Measurements from ENCODE around the gene ARL6IP5. TPM values are rescaled to one million over a fixed set of nuclear protein-coding genes. Genes with fewer than 3 reads are reported as not detected.

ARL6IP5 gene
- total RNA-seq, 1 experiment from 2014 or later: 30.0 TPM

GRCh38 chr3:69088063-69088462 is 3.3 kb downstream of the ARL6IP5 start:
- no peak overlapping the region for H3K4me3 ChIP-seq (replicated peaks in 1 of 2; ENCODE audit: low read depth in 1 of 2, low read length in 2 of 2)
- TF ChIP-seq ZFX (IDR thresholded peaks at IDR 0.05) (no peak), JUND (IDR thresholded peaks at IDR 0.05) (0 out of 2 replicates have a peak, but pooled peaks have one; percentile 19)
- no peaks in the 10 kb centered on the region for H3K36me3 ChIP-seq (ENCODE audit: control insufficient read depth in 1 of 2, insufficient read depth in 2 of 2, low read length in 2 of 2)
- DNase-seq (ENCODE audit: low read depth, low spot score) (no peak), ATAC-seq (no peak)
- no peaks in the 10 kb centered on the region for H4K20me1 ChIP-seq (ENCODE audit: insufficient read depth)
- H3K79me2 ChIP-seq (ENCODE audit: insufficient read depth, low read length): peaks cover 38% of the 10 kb centered on the region
- no peak overlapping the region for H3K27ac ChIP-seq (ENCODE audit: low read depth, low read length)
- CTCF ChIA-PET: no interaction called here
- H3K9ac ChIP-seq (ENCODE audit: low read length): no peak overlapping the region
- H3K27me3 ChIP-seq (ENCODE audit: insufficient read depth, low read length): no peaks in the 10 kb centered on the region
- H3K9me2 ChIP-seq (ENCODE audit: insufficient read depth): no peaks in the 10 kb centered on the region
- H2AFZ ChIP-seq (ENCODE audit: low read depth, low read length, poor library complexity, severe bottlenecking): no peak overlapping the region
- POLR2A ChIA-PET: no interaction called here
- no peaks in the 10 kb centered on the region for H3K9me3 ChIP-seq (ENCODE audit: control insufficient read depth in 1 of 2, insufficient read depth in 1 of 2, low read depth in 1 of 2, low read length in 2 of 2)
- H3K4me2 ChIP-seq (ENCODE audit: low read length): peak overlapping the region; percentile 38
- intact Hi-C loops (cut with micrococcal nuclease): no loop called here
- peaks cover 18 to 62% of the 10 kb centered on the region in 2 experiments for H3K4me1 ChIP-seq (ENCODE audit: control insufficient read depth in 1 of 2, insufficient read depth in 2 of 2, low read length in 2 of 2)
- RAD21 ChIA-PET (ENCODE audit: low non-redundant PET in 1 of 2, low total read pairs in 2 of 2, uncharacterized antibody in 2 of 2, unreplicated experiment in 2 of 2): no interaction called here
- no TSS peak for BruUV-seq (replicated peaks)

GRCh38 chr3:69090021-69090420 is 5.3 kb downstream of the ARL6IP5 start:
- CTCF ChIA-PET: no interaction called here
- Histone ChIP-seq H3K4me2 (ENCODE audit: low read length) (peak overlapping the region; percentile 42), H2AFZ (ENCODE audit: low read depth, low read length, poor library complexity, severe bottlenecking) (no peak overlapping the region), H3K4me3 (replicated peaks in 1 of 2; ENCODE audit: low read depth in 1 of 2, low read length in 2 of 2) (no peak overlapping the region), H3K27ac (ENCODE audit: low read depth, low read length) (no peak overlapping the region), H3K4me1 (ENCODE audit: control insufficient read depth in 1 of 2, insufficient read depth in 2 of 2, low read length in 2 of 2) (peaks cover 18 to 48% of the 10 kb centered on the region in 2 experiments), H4K20me1 (ENCODE audit: insufficient read depth) (no peaks in the 10 kb centered on the region), H3K9me3 (ENCODE audit: control insufficient read depth in 1 of 2, insufficient read depth in 1 of 2, low read depth in 1 of 2, low read length in 2 of 2) (no peaks in the 10 kb centered on the region), H3K27me3 (ENCODE audit: insufficient read depth, low read length) (no peaks in the 10 kb centered on the region), H3K9ac (ENCODE audit: low read length) (no peak overlapping the region), H3K79me2 (ENCODE audit: insufficient read depth, low read length) (peaks cover 37% of the 10 kb centered on the region), H3K9me2 (ENCODE audit: insufficient read depth) (no peaks in the 10 kb centered on the region), H3K36me3 (ENCODE audit: control insufficient read depth in 1 of 2, insufficient read depth in 2 of 2, low read length in 2 of 2) (no peaks in the 10 kb centered on the region)
- no TSS peak for BruUV-seq (replicated peaks)
- DNase-seq (ENCODE audit: low read depth, low spot score): no peak
- POLR2A ChIA-PET: no interaction called here
- RAD21 ChIA-PET (ENCODE audit: low non-redundant PET in 1 of 2, low total read pairs in 2 of 2, uncharacterized antibody in 2 of 2, unreplicated experiment in 2 of 2): no interaction called here
- intact Hi-C loops (cut with micrococcal nuclease): no loop called here
- ATAC-seq: no peak
- no peak for TF ChIP-seq ZFX (IDR thresholded peaks at IDR 0.05)
- no peak for TF ChIP-seq TCF7L2 (IDR thresholded peaks at IDR 0.05; ENCODE audit: borderline replicate concordance, extremely low read depth, insufficient read depth, insufficient read length)
- no peak for TF ChIP-seq POLR2AphosphoS5 (IDR thresholded peaks at IDR 0.05; ENCODE audit: low read depth, low read length)
- no peak for TF ChIP-seq YY1 (IDR thresholded peaks at IDR 0.05; ENCODE audit: extremely low read depth, insufficient replicate concordance, low read depth, low read length)
- peak; percentile 58 for TF ChIP-seq FOSL1 (IDR thresholded peaks at IDR 0.05; ENCODE audit: low read depth)
- peak; percentile 35; the same call in 1 of the 2 replicates for TF ChIP-seq CEBPB (IDR thresholded peaks at IDR 0.05; ENCODE audit: low read depth)
- TF ChIP-seq SP1 (IDR thresholded peaks at IDR 0.05; ENCODE audit: low read depth): peak; percentile 59
- TF ChIP-seq CBX3 (IDR thresholded peaks at IDR 0.05; ENCODE audit: low read depth): 0 out of 2 replicates have a peak, but pooled peaks have one; percentile 12
- TF ChIP-seq JUND (IDR thresholded peaks at IDR 0.05): peak; percentile 63

All from HCT116 (cell line).